Stomach (tissue), 9 donors: ENCODE measurements around the gene PAK6. TPM values are rescaled to one million over a fixed set of nuclear protein-coding genes. Genes with fewer than 3 reads are reported as not detected.

Experiments used
- DNase-seq, 2 donors: peaks; one replicate each; pipeline versions ENCODE4 v3.0.0 to v3.0.0-alpha.2; 2013 to 2019
- H3K27ac ChIP-seq, 5 donors: fragments of 200-600 bp in 4 of 5; sonication (generic) in 4 of 5; one replicate each; pipeline ENCODE4 v1.5.1; 2013 to 2019; ENCODE audit warnings: mild to moderate bottlenecking in 1 of 5, moderate library complexity in 1 of 5
- H3K27me3 ChIP-seq, 3 donors: fragments of 200-600 bp; sonication (generic); one replicate each; pipeline ENCODE4 v1.5.1; 2017 to 2019; ENCODE audit warnings: mixed run types in 1 of 3
- H3K36me3 ChIP-seq, 4 donors: fragments of 200-600 bp; sonication (generic); 1 replicate in 3 of 4; 2 replicates in 1 of 4; pipeline ENCODE4 v1.5.1; 2016 to 2019
- H3K4me1 ChIP-seq, 4 donors: fragments of 200-600 bp; sonication (generic); one replicate each; pipeline ENCODE4 v1.5.1; 2016 to 2019
- H3K4me3 ChIP-seq, 4 donors: fragments of 200-600 bp; sonication (generic) in 3 of 4; one replicate each; pipeline ENCODE4 v1.5.1; 2016 to 2019; ENCODE audit warnings: mild to moderate bottlenecking in 1 of 4
- H3K9me3 ChIP-seq, 4 donors: fragments of 200-600 bp; sonication (generic); one replicate each; pipeline ENCODE4 v1.5.1; 2016 to 2019
- CTCF ChIP-seq, 7 experiments: fragments of 450-650 bp in 4 of 7; fragments of 200-600 bp in 3 of 7; sonication (generic) in 3 of 7; IDR thresholded peaks; one replicate each; pipeline ENCODE4 v1.5.1; 2016 to 2019; ENCODE audit warnings: antibody characterized with exemption in 7 of 7, control low read depth in 2 of 7, mild to moderate bottlenecking in 1 of 7
- EP300 ChIP-seq: sonication (generic); formaldehyde crosslinking; IDR thresholded peaks from one replicate; pipeline ENCODE4 v1.6.1; 2017; ENCODE audit warnings: antibody characterized with exemption
- POLR2A ChIP-seq, 4 donors: fragments of 450-650 bp; IDR thresholded peaks; one replicate each; pipeline ENCODE4 v1.6.1; 2016; ENCODE audit warnings: antibody characterized with exemption in 4 of 4, control low read depth in 2 of 4, mild to moderate bottlenecking in 1 of 4, moderate library complexity in 1 of 4
- POLR2AphosphoS5 ChIP-seq, 3 donors: sonication (generic); formaldehyde crosslinking; IDR thresholded peaks; one replicate each; pipeline ENCODE4 v1.6.1; 2016; ENCODE audit warnings: antibody characterized with exemption in 3 of 3
- WGBS, 5 donors: extraction: QIAGEN DNeasy Blood & Tissue Kit in 3 of 5; methylation state at CpG; one replicate each; pipeline versions ENCODE4 v1.1.5 to v1.1.7; 2013 to 2018; 5-methylcytosine and 5-hydroxymethylcytosine counted together
- intact Hi-C: fragments of 100-400 bp; cut with DNase I; formaldehyde crosslinking; loops from one replicate; pipeline ENCODE4 v1.15.1; 2023; ENCODE audit warnings: low total_unique reads
- polyA plus RNA-seq, 3 donors: library from polyadenylated mRNA; stranded (reverse); fragments of 200-250 nt; gene quantifications; one replicate each; pipeline ENCODE4 v1.2.3, GENCODE V29; 2013
- total RNA-seq, 5 donors: library from RNA; depleted of rRNA; stranded (reverse); fragments of >200 nt; gene quantifications; one replicate each; pipeline versions ENCODE4 v1.1.0 to v1.2.3, GENCODE V29; 2014 to 2016
- donor health status: healthy with polysubstance abuse.
- donor health status: Bipolar disorder and iron deficiency.
- donor health status: healthy.

PAK6 gene
- total and polyA plus RNA-seq, 8 donors: under 0.01 to 91.9 (median 6.2) TPM

GRCh38 chr15:40302288-40302886 is 63.5 kb downstream of the PAK6 start:
- no peak overlapping the region for H3K27ac ChIP-seq
- intact Hi-C loops: no loop called here
- no peaks in the 10 kb centered on the region for H3K27me3 ChIP-seq
- 90 to 94% (median 92%) methylated on average over 9 to 19 of the region's 19 CpGs for WGBS, 5 donors
- H3K9me3 ChIP-seq: peaks cover 0 to 5% (median 0%) of the 10 kb centered on the region in 4 donors
- peaks cover 1 to 27% (median 4%) of the 10 kb centered on the region in 4 donors for H3K4me1 ChIP-seq
- peaks cover 0 to 29% (median 0%) of the 10 kb centered on the region in 4 donors for H3K36me3 ChIP-seq
- H3K4me3 ChIP-seq: no peak overlapping the region
- no peak for TF ChIP-seq CTCF (IDR thresholded peaks at IDR 0.05)
- no peak for TF ChIP-seq EP300
- no peak for TF ChIP-seq POLR2AphosphoS5 (IDR thresholded peaks at IDR 0.05)
- TF ChIP-seq POLR2A (IDR thresholded peaks at IDR 0.05): no peak
- DNase-seq: no peak

GRCh38 chr15:40302981-40303380 is 64.1 kb downstream of the PAK6 start:
- DNase-seq: no peak
- no peak overlapping the region for H3K4me3 ChIP-seq
- TF ChIP-seq CTCF (IDR thresholded peaks at IDR 0.05) (no peak), EP300 (no peak), POLR2AphosphoS5 (IDR thresholded peaks at IDR 0.05) (no peak), POLR2A (IDR thresholded peaks at IDR 0.05) (no peak)
- peaks cover 3 to 33% (median 9%) of the 10 kb centered on the region in 4 donors for H3K4me1 ChIP-seq
- H3K9me3 ChIP-seq: peaks cover 0 to 5% (median 0%) of the 10 kb centered on the region in 4 donors
- no peak overlapping the region for H3K27ac ChIP-seq
- peaks cover 0 to 25% (median 0%) of the 10 kb centered on the region in 4 donors for H3K36me3 ChIP-seq
- intact Hi-C loops: no loop called here
- WGBS, 5 donors: 46 to 64% (median 60%) methylated on average over 5 to 11 of the region's 11 CpGs
- H3K27me3 ChIP-seq: peaks cover 0 to 3% (median 0%) of the 10 kb centered on the region in 3 donors

GRCh38 chr15:40303576-40303975 is 64.7 kb downstream of the PAK6 start:
- TF ChIP-seq POLR2AphosphoS5 (IDR thresholded peaks at IDR 0.05): no peak
- TF ChIP-seq EP300: no peak
- no peak for TF ChIP-seq POLR2A (IDR thresholded peaks at IDR 0.05)
- TF ChIP-seq CTCF (IDR thresholded peaks at IDR 0.05): no peak
- H3K4me3 ChIP-seq: no peak overlapping the region
- H3K4me1 ChIP-seq: peaks cover 3 to 38% (median 13%) of the 10 kb centered on the region in 4 donors
- no peak overlapping the region for H3K27ac ChIP-seq
- H3K27me3 ChIP-seq: peaks cover 0 to 5% (median 0%) of the 10 kb centered on the region in 3 donors
- 78 to 100% (median 94%) methylated on average over 2 of the region's 2 CpGs for WGBS, 5 donors
- peaks cover 0 to 5% (median 0%) of the 10 kb centered on the region in 4 donors for H3K9me3 ChIP-seq
- no peak for DNase-seq
- intact Hi-C loops: no loop called here
- H3K36me3 ChIP-seq: peaks cover 0 to 20% (median 0%) of the 10 kb centered on the region in 4 donors

- 76 to 97% (median 90%) methylated on average over 2 to 4 of the region's 4 CpGs for whole genome bisulfite sequencing, 5 donors
- Histone ChIP-seq H3K4me1 (peaks cover 3 to 53% (median 21%) of the 10 kb centered on the region in 4 donors), H3K36me3 (peaks cover 0 to 19% (median 0%) of the 10 kb centered on the region in 4 donors), H3K4me3 (no peak overlapping the region), H3K9me3 (peaks cover 0 to 5% (median 0%) of the 10 kb centered on the region in 4 donors), H3K27ac (no peak overlapping the region), H3K27me3 (peaks cover 0 to 8% (median 0%) of the 10 kb centered on the region in 3 donors)
- TF ChIP-seq POLR2A (IDR thresholded peaks at IDR 0.05): no peak
- TF ChIP-seq EP300: no peak
- TF ChIP-seq POLR2AphosphoS5 (IDR thresholded peaks at IDR 0.05): no peak
- TF ChIP-seq CTCF (IDR thresholded peaks at IDR 0.05): no peak
- intact Hi-C loops: no loop called here
- no peak for DNase-seq
Observed at GRCh38 chr15:40305281-40305680, 66.4 kb downstream of the PAK6 start.
